DMS79 (cell line): ENCODE data around the gene SPNS2.

Experiments used
- DNase-seq: peaks from one replicate; lab custom pipeline; 2025; lab: John Stamatoyannopoulos, UW

SPNS2 gene

GRCh38 chr17:4520060-4520893 lies 21.6 kb downstream of the SPNS2 start:
- DNase-seq, result no peak

- DNase-seq, result no peak
These were observed 22.4 kb downstream of the SPNS2 start for GRCh38 chr17:4520894-4521600.

- no peak for DNase-seq
These were observed 24.0 kb downstream of the SPNS2 start for GRCh38 chr17:4522661-4523060.

GRCh38 chr17:4523946-4524345 lies 25.3 kb downstream of the SPNS2 start:
- no peak for DNase-seq

GRCh38 chr17:4525691-4526397 lies 27.2 kb downstream of the SPNS2 start:
- DNase-seq, result no peak

- no peak for DNase-seq
These were observed 28.5 kb downstream of the SPNS2 start for GRCh38 chr17:4527134-4527533.

- DNase-seq, result no peak
These were observed 29.0 kb downstream of the SPNS2 start for GRCh38 chr17:4527566-4528125.

GRCh38 chr17:4529533-4530152 lies 31.0 kb downstream of the SPNS2 start:
- no peak for DNase-seq

GRCh38 chr17:4530799-4531730 lies 32.4 kb downstream of the SPNS2 start:
- DNase-seq, result no peak

- DNase-seq, result no peak
These were observed 33.5 kb downstream of the SPNS2 start for GRCh38 chr17:4531988-4532736.

- DNase-seq, result no peak
These were observed 34.3 kb downstream of the SPNS2 start for GRCh38 chr17:4532860-4533522.

GRCh38 chr17:4533523-4534504 lies 35.1 kb downstream of the SPNS2 start:
- no peak for DNase-seq

GRCh38 chr17:4534515-4534914 lies 35.8 kb downstream of the SPNS2 start:
- DNase-seq, result no peak

GRCh38 chr17:4534928-4535666 lies 36.4 kb downstream of the SPNS2 start:
- no peak for DNase-seq

- DNase-seq, result no peak
These were observed 37.1 kb downstream of the SPNS2 start for GRCh38 chr17:4535667-4536258.

- DNase-seq, result no peak
These were observed 37.6 kb downstream of the SPNS2 start for GRCh38 chr17:4536259-4536741.
